HT-29 (cell line): ENCODE data around the gene FAM216A. TPM values are rescaled to one million over a fixed set of nuclear protein-coding genes. Genes with fewer than 3 reads are reported as not detected.

ENCODE experiments used
- DNase-seq: peaks from one replicate; pipeline ENCODE4 v3.0.0-alpha.2; 2015; ENCODE audit warnings: low spot score
- small RNA-seq: library from RNA; depleted of rRNA; stranded (forward); fragments of <200 nt; gene quantifications from one replicate; pipeline ENCODE3, GENCODE V24; 2014
- total RNA-seq: library from RNA; depleted of rRNA; stranded (reverse); fragments of >200 nt; shearing (Covaris generic); gene quantifications from 2 replicates; pipeline ENCODE4 v1.2.3, GENCODE V29; 2014; rRNA removed

Gene FAM216A
- total RNA-seq, 1 experiment from 2014 or later: 15.0 TPM

DNA sequence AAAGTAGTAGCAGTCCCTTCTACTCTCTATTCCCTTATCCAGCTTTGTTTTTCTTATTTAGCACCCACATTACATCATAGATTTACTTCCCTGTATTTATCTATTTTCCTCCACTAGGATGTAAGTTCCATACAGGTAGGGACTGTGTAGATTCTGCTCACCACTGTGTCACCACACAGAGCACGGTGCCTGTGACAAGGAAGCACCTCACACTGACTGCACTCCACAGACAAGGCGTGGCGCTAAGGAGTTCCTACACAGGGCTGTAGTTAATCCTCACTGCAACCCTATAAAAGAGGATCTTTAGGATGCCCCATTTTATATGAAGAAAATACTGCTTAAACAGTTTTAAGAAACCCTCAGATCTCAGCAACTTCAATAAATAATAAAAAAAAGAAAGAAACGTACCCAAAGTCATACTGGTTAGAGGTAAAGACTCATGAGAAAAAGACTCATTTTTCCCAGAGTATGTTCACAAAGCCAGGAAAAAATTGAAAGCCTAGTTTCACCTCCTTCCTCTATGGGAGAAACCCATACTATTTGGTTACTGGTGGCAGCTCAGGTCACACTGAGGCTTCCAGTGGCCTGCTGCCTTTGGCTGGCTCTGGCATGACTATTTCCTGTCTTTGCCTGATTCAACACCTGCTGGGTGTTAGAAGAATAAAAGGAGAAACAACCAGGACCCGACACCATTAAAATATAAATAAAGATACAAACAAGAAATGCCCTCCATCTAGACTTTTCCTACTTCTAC is 70.4 kb downstream of the FAM216A start:
- peak; percentile 34 for DNase-seq

Small RNAs within 50 kb of the gene (small RNA-seq; reads per million reads assigned to genes)
- gene RF00278: not detected

Other genes with a start within 250 kb of the FAM216A start
- 113 and 123 TPM in 2 replicates for gene ATP2A2, start 187.6 kb upstream of the FAM216A start, total RNA-seq
- 54.4 and 58.5 TPM in 2 replicates for gene ANAPC7, start 65.1 kb upstream of the FAM216A start, total RNA-seq
- 85.0 and 105 TPM in 2 replicates for gene ARPC3, start 18.5 kb upstream of the FAM216A start, total RNA-seq
- gene GPN3, start 588 bp upstream of the FAM216A start, total RNA-seq: 10.8 and 14.3 TPM in 2 replicates
- 41.7 and 43.5 TPM in 2 replicates for gene VPS29, start 33.3 kb downstream of the FAM216A start, total RNA-seq
- gene RAD9B, start 33.5 kb downstream of the FAM216A start, total RNA-seq: 0.23 TPM in 1 of 2 replicates, not detected in the other
- gene PPTC7, start 114.5 kb downstream of the FAM216A start, total RNA-seq: 3.7 and 6.1 TPM in 2 replicates
- 3.0 and 5.3 TPM in 2 replicates for gene TCTN1, start 145.3 kb downstream of the FAM216A start, total RNA-seq
- not detected in 2 replicates for gene HVCN1, start 220.3 kb downstream of the FAM216A start, total RNA-seq